Nephron progenitor cell (in vitro differentiated cells): ENCODE results near the gene TRIM34.
A peak's percentile ranks its signal among the peaks of the same experiment; 100 is the strongest.

Experiments used
- DNase-seq: peaks from one replicate; pipeline ENCODE4 v3.0.0; 2021
- H3K27ac Mint-ChIP-seq: 2 replicates; pipeline ENCODE4 v1.8.0; 2021; ENCODE audit warnings: mild to moderate bottlenecking, moderate library complexity, mixed read lengths
- H3K27me3 Mint-ChIP-seq: 2 replicates; pipeline ENCODE4 v1.8.0; 2021; ENCODE audit warnings: mild to moderate bottlenecking, low read depth, mixed read lengths; ENCODE audit not compliant: poor library complexity
- H3K36me3 Mint-ChIP-seq: 2 replicates; pipeline ENCODE4 v1.8.0; 2021; ENCODE audit warnings: low read depth, mixed read lengths
- H3K4me1 Mint-ChIP-seq: 2 replicates; pipeline ENCODE4 v1.8.0; 2021; ENCODE audit warnings: mixed read lengths
- H3K4me3 Mint-ChIP-seq: 2 replicates; pipeline ENCODE4 v1.8.0; 2021; ENCODE audit warnings: mild to moderate bottlenecking, moderate library complexity, mixed read lengths
- H3K9me3 Mint-ChIP-seq: 2 replicates; pipeline ENCODE4 v1.8.0; 2021; ENCODE audit warnings: mild to moderate bottlenecking, moderate library complexity, mixed read lengths
- CTCF ChIP-seq: fragments of 200-600 bp; sonication (generic); IDR thresholded peaks from 2 replicates; pipeline ENCODE4 v1.5.0; 2021; ENCODE audit warnings: antibody characterized with exemption

TRIM34 gene

GRCh38 chr11:5625281-5625680, 480 bp downstream of the TRIM34 start:
- Mint-ChIP-seq H3K4me3 (peak overlapping the region; percentile 68), H3K4me1 (peaks cover 32% of the 10 kb centered on the region), H3K9me3 (no peaks in the 10 kb centered on the region), H3K36me3 (no peaks in the 10 kb centered on the region), H3K27me3 (peaks cover 7% of the 10 kb centered on the region), H3K27ac (peak overlapping the region; percentile 36)
- no peak for DNase-seq
- TF ChIP-seq CTCF: no peak

DNA sequence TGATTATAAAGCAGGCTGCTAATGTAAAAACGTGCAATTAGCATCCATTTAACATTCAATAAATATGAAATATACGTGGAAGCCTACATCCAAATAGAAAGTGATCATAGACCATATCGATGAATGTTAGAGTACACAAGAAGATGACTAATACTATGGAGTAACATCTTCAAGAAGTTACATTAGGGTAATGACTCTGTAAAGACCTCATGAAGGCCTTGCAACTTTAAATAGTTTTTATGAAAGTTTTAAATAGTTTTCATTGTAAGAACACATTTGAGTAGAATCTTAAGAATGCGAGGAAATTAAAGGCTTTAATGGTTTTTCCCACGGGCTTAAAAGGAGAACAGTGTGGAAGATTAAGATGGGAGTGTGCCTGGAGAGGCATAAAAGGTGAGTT, 1.4 kb downstream of the TRIM34 start:
- DNase-seq: no peak
- H3K4me3 Mint-ChIP-seq: peak overlapping the region; percentile 68
- H3K4me1 Mint-ChIP-seq: peaks cover 25% of the 10 kb centered on the region
- H3K27me3 Mint-ChIP-seq: peaks cover 7% of the 10 kb centered on the region
- no peaks in the 10 kb centered on the region for H3K36me3 Mint-ChIP-seq
- no peak overlapping the region for H3K27ac Mint-ChIP-seq
- no peaks in the 10 kb centered on the region for H3K9me3 Mint-ChIP-seq
- TF ChIP-seq CTCF: no peak

GRCh38 chr11:5631417-5631816, 6.6 kb downstream of the TRIM34 start:
- no peaks in the 10 kb centered on the region for H3K4me1 Mint-ChIP-seq
- no peak for DNase-seq
- no peak overlapping the region for H3K27ac Mint-ChIP-seq
- peaks cover 17% of the 10 kb centered on the region for H3K36me3 Mint-ChIP-seq
- H3K9me3 Mint-ChIP-seq: peaks cover 4% of the 10 kb centered on the region
- TF ChIP-seq CTCF: no peak
- peaks cover 7% of the 10 kb centered on the region for H3K27me3 Mint-ChIP-seq
- H3K4me3 Mint-ChIP-seq: no peak overlapping the region

DNA sequence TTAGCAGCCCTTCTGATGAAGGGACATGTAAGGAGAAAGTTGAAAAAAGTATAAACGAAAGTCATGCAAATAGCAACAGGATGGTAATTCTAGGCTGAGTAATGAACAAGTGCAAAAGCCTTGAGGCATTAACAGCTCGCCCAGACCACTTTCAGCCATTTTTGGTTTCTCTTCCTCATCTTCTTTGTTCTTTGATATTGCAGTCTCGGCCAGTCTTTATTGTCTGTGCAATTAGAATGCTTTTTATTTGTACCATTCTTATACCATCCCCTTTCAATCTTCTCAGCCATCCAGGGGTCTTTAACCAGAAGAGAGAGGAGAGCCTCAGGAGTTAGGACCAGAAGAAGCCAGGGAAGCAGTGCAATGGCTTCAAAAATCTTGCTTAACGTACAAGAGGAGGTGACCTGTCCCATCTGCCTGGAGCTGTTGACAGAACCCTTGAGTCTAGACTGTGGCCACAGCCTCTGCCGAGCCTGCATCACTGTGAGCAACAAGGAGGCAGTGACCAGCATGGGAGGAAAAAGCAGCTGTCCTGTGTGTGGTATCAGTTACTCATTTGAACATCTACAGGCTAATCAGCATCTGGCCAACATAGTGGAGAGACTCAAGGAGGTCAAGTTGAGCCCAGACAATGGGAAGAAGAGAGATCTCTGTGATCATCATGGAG, 7.3 kb downstream of the TRIM34 start:
- TF ChIP-seq CTCF: no peak
- Mint-ChIP-seq H3K9me3 (peaks cover 4% of the 10 kb centered on the region), H3K27ac (no peak overlapping the region), H3K4me3 (no peak overlapping the region), H3K4me1 (no peaks in the 10 kb centered on the region), H3K27me3 (peaks cover 6% of the 10 kb centered on the region), H3K36me3 (peaks cover 17% of the 10 kb centered on the region)
- no peak for DNase-seq

GRCh38 chr11:5639953-5640352, 15.2 kb downstream of the TRIM34 start:
- Mint-ChIP-seq H3K27ac (no peak overlapping the region), H3K4me3 (no peak overlapping the region), H3K9me3 (no peaks in the 10 kb centered on the region), H3K36me3 (no peaks in the 10 kb centered on the region), H3K4me1 (no peaks in the 10 kb centered on the region), H3K27me3 (peaks cover 2% of the 10 kb centered on the region)
- DNase-seq: no peak
- no peak for TF ChIP-seq CTCF

DNA sequence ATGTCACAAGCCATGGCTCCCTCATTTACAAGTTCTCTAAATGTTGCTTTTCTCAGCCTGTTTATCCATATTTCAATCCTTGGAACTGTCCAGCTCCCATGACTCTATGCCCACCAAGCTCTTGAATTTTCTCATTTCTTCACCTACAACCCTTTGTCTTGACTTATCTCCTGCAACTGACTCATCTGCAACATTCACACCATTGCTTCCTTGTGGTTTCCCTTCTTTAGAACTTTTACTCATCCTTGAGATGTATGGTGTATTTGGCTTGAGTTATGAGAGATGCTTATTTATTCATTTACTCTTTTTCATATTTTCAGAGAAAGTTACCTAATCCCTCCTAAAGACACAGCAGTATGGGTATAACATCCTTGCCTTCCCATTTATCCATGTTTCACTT, 18.8 kb downstream of the TRIM34 start:
- Mint-ChIP-seq H3K4me3 (no peak overlapping the region), H3K27ac (no peak overlapping the region)

More for the DNA sequence above, 18.8 kb downstream of the TRIM34 start:
- DNase-seq: no peak
- no peak for TF ChIP-seq CTCF
- Mint-ChIP-seq H3K36me3 (no peaks in the 10 kb centered on the region), H3K9me3 (no peaks in the 10 kb centered on the region), H3K27me3 (peaks cover 4% of the 10 kb centered on the region), H3K4me1 (no peaks in the 10 kb centered on the region)
